A673 (cell line): ENCODE data around the gene RPL10A. TPM values are rescaled to one million over a fixed set of nuclear protein-coding genes. Genes with fewer than 3 reads are reported as not detected.

ENCODE experiments used
- BruUV-seq: library from RNA; stranded (reverse); fragments of 400-500 nt; replicated peaks from 2 replicates; lab custom pipeline; 2021; lab: Mats Ljungman, UMichigan
- CTCF ChIA-PET: fragments of 300-600 bp; sonication (Branson Sonifier 250); formaldehyde crosslinking; loops from one replicate; lab custom pipeline; 2022; ENCODE audit warnings: antibody characterized with exemption; lab: Charles Lee
- POLR2A ChIA-PET: fragments of 300-600 bp; sonication (Branson Sonifier 250); formaldehyde crosslinking; loops from one replicate; lab custom pipeline; 2022; ENCODE audit warnings: antibody characterized with exemption; ENCODE audit not compliant: low non-redundant PET; lab: Charles Lee
- DNase-seq: peaks from one replicate; pipeline ENCODE4 v3.0.0-alpha.2; 2015; ENCODE audit warnings: low spot score
- H3K27ac ChIP-seq: fragments of 200-600 bp; sonication (generic); 2 replicates; pipeline ENCODE4 v1.5.1; 2016; ENCODE audit warnings: mixed run types, low read depth, mild to moderate bottlenecking, mixed read lengths, antibody characterized with exemption, low read length; ENCODE audit not compliant: poor library complexity, severe bottlenecking
- H3K27me3 ChIP-seq: fragments of 200-600 bp; sonication (generic); replicated peaks from 2 replicates; pipeline ENCODE4 v1.6.1; 2017; ENCODE audit warnings: mixed run types, low read depth, mild to moderate bottlenecking, mixed read lengths, antibody characterized with exemption, low read length; ENCODE audit not compliant: insufficient read depth, poor library complexity
- H3K36me3 ChIP-seq: fragments of 200-600 bp; sonication (generic); 2 replicates; pipeline ENCODE4 v1.6.1; 2016; ENCODE audit warnings: mixed run types, mild to moderate bottlenecking, mixed read lengths, antibody characterized with exemption, low read length; ENCODE audit not compliant: insufficient read depth, poor library complexity, severe bottlenecking
- H3K4me1 ChIP-seq: fragments of 200-600 bp; sonication (generic); 2 replicates; pipeline ENCODE4 v1.6.1; 2017; ENCODE audit warnings: mixed run types, mild to moderate bottlenecking, mixed read lengths, antibody characterized with exemption, low read length; ENCODE audit not compliant: insufficient read depth, poor library complexity, severe bottlenecking
- H3K4me3 ChIP-seq: fragments of 200-600 bp; sonication (generic); 2 replicates; pipeline ENCODE4 v1.5.1; 2016; ENCODE audit warnings: low read depth, mixed run types, mild to moderate bottlenecking, mixed read lengths, low read length; ENCODE audit not compliant: poor library complexity, severe bottlenecking
- H3K9me3 ChIP-seq: fragments of 200-600 bp; sonication (generic); 2 replicates; pipeline ENCODE4 v1.6.1; 2016; ENCODE audit warnings: mixed run types, low read depth, mild to moderate bottlenecking, mixed read lengths, antibody characterized with exemption, low read length; ENCODE audit not compliant: poor library complexity, severe bottlenecking
- EZH2 ChIP-seq: fragments of 200-600 bp; sonication (generic); IDR thresholded peaks from 2 replicates; pipeline ENCODE4 v1.6.1; 2017; ENCODE audit warnings: borderline replicate concordance, low read depth, mild to moderate bottlenecking, mixed read lengths, antibody characterized with exemption, low read length; ENCODE audit not compliant: poor library complexity, severe bottlenecking
- intact Hi-C: fragments of 100-400 bp; cut with micrococcal nuclease; formaldehyde crosslinking; loops from one replicate; pipeline ENCODE4 v1.10.0; 2022; ENCODE audit not compliant: unreplicated experiment
- total RNA-seq: library from RNA; stranded (reverse); gene quantifications from 2 replicates; pipeline ENCODE4 v1.2.3, GENCODE V29; 2021
- TF ChIP-seq, protein P1 (sequence below): fragments of 300-800, 200-600 bp; sonication (generic); conservative IDR thresholded peaks from 2 replicates; pipeline ENCODE4 v1.5.1; 2017; ENCODE audit warnings: low read depth, mild to moderate bottlenecking, antibody characterized with exemption, low read length, moderate library complexity, mixed read lengths

Gene RPL10A
- total RNA-seq, 1 experiment from 2014 or later = 1,064 TPM

DNA sequence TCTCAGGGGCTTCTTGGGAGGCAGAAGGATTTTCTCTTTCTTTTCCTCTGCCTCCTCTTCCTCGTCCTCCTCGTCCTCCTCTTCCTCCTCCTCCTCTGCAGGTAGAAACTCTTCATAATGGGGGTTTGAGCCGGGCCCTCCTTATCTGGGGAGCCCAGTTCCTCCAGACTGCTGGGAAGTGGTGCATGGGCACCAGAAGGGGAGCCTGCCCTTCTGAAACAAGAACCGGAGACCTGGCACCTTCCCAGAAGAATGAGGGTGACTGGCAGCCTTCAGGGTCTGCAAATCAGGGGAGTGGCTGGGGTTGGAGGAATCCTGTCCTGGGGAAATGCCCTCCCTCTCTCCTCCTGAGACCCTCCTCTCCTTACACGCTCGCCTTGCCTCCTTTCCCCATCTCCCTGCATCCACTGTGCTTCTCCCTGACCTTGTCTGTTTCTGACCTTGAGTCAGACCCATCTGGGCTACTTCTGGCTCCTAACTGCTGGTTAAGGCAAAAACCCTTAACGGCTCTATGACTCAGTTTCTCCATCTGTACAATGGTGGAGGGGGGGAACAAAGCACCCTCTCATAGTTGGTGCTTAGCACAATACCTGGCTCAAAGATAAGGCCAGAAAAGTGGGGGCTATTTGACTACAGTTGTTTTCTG lies 42.8 kb downstream of the RPL10A start:
- no peak for TF ChIP-seq EZH2
- TF ChIP-seq, protein P1, sequence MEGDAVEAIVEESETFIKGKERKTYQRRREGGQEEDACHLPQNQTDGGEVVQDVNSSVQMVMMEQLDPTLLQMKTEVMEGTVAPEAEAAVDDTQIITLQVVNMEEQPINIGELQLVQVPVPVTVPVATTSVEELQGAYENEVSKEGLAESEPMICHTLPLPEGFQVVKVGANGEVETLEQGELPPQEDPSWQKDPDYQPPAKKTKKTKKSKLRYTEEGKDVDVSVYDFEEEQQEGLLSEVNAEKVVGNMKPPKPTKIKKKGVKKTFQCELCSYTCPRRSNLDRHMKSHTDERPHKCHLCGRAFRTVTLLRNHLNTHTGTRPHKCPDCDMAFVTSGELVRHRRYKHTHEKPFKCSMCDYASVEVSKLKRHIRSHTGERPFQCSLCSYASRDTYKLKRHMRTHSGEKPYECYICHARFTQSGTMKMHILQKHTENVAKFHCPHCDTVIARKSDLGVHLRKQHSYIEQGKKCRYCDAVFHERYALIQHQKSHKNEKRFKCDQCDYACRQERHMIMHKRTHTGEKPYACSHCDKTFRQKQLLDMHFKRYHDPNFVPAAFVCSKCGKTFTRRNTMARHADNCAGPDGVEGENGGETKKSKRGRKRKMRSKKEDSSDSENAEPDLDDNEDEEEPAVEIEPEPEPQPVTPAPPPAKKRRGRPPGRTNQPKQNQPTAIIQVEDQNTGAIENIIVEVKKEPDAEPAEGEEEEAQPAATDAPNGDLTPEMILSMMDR = no peak
- Histone ChIP-seq H3K27ac (no peak overlapping the region), H3K36me3 (no peaks in the 10 kb centered on the region), H3K27me3 (no peaks in the 10 kb centered on the region), H3K9me3 (no peaks in the 10 kb centered on the region), H3K4me3 (no peak overlapping the region), H3K4me1 (no peaks in the 10 kb centered on the region)
- no TSS peak for BruUV-seq
- DNase-seq = no peak
- intact Hi-C loops = no loop called here
- ChIA-PET CTCF (no interaction called here), POLR2A (no interaction called here)

DNA sequence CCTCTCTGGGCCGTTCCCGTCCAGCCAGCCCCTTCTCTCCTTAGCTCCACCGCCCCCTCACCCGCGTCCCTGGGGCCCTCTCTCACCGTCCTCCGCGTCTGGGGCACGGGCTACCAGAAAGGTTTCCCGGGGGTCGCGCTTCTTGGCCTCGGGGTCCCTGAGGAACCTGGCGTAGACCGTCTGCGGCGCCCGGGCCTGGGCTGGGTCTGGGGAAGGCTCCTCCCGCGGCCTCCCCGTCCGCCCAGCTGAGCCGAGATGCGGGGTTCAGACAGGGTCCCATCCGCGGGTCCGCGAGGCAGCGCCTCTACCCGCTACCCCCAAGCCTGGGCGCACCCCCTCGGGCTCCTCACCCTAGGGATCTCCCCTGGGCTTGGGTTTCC lies 43.4 kb downstream of the RPL10A start:
- Histone ChIP-seq H3K27me3 (no peaks in the 10 kb centered on the region), H3K27ac (no peak overlapping the region), H3K4me3 (no peak overlapping the region), H3K36me3 (no peaks in the 10 kb centered on the region), H3K9me3 (no peaks in the 10 kb centered on the region), H3K4me1 (no peaks in the 10 kb centered on the region)
- no TSS peak for BruUV-seq
- no peak for DNase-seq
- TF ChIP-seq EZH2 = no peak
- TF ChIP-seq, protein P1 = no peak
- ChIA-PET POLR2A (no interaction called here), CTCF (no interaction called here)
- intact Hi-C loops = no loop called here

DNA sequence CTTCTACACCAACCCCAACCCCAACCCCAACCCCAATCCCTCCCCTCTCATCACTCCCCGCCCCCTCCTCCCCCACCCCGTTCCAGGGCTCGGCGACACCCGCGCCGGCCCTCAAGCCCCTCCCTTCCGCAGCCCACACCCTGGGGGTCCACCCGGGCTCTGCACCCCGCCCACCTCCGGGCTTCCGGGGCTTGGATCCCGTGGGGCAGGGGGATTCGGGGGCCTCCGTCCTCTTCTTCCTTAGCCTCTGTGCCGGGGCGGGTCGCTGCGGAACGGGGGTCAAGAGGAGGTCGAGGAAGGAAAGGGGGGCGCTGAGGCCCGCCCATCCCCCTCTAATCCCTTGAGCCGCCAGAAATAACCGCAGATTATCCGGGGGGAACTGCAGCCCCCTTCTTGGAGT lies 43.8 kb downstream of the RPL10A start:
- POLR2A ChIA-PET = no interaction called here
- CTCF ChIA-PET = no interaction called here
- H3K4me1 ChIP-seq = no peaks in the 10 kb centered on the region
- H3K27me3 ChIP-seq = no peaks in the 10 kb centered on the region
- TF ChIP-seq EZH2 = no peak
- TF ChIP-seq, protein P1 = no peak
- no peaks in the 10 kb centered on the region for H3K36me3 ChIP-seq
- BruUV-seq = no TSS peak
- no peaks in the 10 kb centered on the region for H3K9me3 ChIP-seq
- intact Hi-C loops = no loop called here
- no peak overlapping the region for H3K27ac ChIP-seq
- no peak for DNase-seq
- peak overlapping the region; percentile 23 for H3K4me3 ChIP-seq
